Stimulated activated CD4-positive, alpha-beta T cell treated with anti-CD3 and anti-CD28 coated beads, Interleukin-2, amount 100 ng/mL, for 24 hours (primary cell): ENCODE data around the gene ARAP1.

Experiments used
- DNase-seq, 2 donors: peaks; one replicate each; pipeline ENCODE4 v3.0.0-alpha.2; 2020

ARAP1 gene

DNA sequence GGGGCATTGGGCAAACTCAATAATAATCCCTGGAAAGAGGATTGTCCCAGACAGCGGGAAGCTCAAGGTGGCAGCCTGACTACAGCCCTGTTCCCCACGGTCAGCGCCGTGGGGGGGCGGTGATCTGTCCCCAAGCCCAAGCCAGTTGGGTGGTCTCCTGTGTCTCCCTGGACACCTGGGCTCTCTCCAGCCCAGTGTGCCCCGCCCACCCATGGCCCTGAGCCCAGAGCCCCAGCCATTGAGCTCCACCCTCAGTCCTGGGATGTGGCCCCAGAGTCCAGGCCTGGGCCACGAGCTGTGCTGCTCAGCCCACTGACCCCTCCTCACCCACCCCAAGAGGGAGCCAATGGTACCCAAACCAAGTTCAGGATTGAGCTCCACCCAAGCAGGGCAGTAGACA is 50.1 kb downstream of the ARAP1 start:
- no peak for DNase-seq

DNA sequence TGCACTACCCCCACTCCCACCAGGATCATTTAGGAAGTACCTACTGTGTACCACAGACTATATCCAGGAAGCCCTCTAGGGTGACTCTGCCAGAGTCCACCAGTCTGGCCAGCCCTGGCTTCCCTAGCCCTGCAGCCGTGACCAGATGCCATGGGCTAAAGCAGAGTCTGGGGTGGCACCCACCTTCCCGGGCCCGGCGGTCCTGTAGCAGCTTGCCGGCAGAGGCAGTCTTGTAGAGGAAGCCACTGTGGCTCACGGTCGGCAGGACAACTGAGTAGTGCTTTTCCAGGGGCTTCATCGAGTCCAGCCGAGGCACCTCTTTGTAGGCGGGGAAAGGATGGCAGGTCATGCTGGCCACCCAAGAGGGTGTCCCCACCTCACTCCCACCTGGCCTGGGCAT is 50.7 kb downstream of the ARAP1 start:
- no peak for DNase-seq

DNA sequence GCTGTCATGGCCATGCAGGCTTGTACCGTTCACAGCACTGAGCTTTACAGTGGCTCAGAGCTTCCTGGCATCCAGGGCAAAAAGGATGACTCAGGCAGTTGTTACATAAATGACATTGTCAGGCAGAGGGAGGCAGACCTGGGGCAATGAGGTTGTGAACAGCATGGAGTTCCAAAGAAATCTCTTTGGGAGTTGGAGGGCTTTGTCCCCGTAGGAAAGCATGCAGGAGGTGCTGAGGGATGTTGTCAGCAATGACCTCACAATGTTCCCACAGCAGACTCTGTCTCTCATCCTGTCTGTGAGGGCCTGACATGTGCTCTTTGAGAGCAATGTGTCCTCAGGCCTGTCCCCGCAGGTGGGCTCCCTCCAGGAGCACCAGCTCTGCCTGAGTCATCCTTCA is 52.1 kb downstream of the ARAP1 start:
- no peak for DNase-seq

DNA sequence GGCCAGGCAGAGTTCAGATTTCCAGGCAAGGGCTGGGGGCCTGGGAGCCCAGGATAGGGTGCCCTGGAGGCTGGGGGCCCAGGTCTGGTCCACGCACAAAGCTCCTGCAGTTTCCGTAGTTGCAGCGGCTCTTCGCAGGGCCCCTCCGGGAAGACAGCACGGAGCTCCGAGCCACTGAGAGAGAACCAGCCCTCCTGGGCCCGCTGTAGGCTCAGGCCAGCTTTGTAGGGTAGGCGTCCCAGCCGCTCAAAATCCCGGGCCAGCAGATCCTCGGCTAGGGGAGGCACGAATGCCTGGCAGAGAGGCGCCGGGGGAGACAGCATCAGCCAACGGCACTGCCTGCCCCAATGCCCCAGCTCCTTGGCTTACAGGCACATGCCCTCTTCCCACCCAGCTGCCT is 54.4 kb downstream of the ARAP1 start:
- DNase-seq, result no peak

DNA sequence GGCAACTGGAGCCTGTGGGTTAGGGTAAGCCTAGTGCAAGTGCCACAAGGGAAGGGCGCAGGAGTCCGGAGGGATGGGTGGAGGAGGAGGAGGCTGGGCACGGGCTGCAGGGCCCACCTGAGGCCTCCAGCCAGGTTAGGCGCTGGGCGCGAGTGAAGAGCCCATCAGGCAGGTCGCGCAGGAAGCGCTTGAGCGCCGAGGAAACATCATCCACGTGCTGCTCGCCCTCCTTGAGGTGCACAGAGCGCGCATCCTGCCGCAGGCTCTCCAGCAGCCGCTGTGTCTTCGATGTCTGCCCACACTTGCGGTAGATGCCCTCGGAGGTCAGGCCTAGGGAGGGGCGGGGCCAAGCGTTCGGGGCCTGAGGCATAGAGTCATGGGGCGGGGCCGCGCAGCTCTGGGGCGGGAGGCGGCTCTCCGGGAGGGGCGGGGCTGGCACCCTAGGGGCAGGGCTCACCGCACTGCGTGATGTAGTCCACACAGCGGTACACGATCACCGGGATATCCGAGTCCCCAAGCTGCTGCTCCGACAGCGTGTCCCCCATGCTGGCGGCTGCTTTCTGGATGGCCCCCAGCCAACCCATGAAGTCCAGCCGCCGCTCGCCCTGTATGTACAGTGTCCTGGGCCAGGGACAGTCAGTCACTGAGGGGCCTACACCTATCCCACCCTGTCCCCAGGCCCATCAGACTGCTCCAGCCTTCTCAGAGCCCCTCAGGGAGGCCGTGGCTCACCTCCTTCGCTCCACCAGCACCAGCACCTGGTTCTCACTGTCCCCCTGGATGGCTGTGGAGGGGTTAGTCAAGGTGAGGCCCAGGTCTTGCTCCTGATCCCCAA is 55.1 kb downstream of the ARAP1 start:
- DNase-seq, result no peak

DNA sequence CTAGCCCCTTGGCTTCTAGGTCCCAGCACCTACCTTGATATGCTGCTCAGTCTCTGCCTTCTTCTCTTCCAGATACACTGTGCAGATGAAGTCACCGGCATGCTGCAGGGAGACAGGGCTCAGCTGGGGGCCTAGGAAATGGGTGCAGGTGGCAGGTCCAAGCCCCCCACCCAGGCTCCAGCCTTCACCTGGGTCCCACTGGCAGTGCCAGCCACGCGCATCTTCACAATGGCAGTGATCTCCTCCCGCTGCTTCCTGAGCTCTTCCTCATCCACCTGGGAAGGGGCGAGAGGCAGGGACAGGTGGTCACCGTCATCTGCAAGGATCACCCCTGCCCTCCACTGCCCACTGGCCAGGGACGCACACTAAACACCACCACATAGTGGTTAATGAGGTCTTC is 56.9 kb downstream of the ARAP1 start:
- DNase-seq, result no peak

DNA sequence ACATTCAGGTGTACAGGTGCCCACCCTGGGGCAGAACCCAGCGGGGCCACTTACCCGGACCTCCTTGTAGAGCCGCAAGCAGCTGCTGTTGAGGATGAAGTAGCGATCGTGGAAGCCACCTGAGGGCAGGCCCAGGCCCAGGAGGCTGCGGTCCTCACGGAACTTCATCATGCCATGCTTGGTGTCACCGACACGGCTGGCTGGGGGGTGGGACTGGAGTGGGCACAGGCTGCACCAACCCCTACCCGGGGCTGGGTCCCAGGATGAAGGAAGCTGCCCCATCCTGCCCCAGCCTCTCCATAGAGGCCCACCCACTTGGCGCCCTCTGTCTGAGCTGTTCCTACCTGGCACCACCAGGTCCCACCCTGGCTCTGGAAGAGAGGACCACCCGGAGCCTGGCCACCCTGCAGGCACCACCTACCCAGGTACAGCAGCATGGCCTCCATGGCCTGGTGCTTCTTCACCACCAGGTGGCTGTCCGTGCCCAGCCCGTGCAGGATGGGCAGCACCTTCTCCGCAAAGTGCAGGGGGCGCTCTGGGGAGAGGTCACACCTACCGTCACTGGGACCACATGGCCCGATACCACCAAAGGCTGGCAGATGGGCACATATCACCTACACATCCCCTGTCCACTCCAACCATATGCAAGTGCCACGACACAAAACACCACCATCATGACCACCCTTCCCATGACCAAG is 58.8 kb downstream of the ARAP1 start:
- DNase-seq, result no peak

DNA sequence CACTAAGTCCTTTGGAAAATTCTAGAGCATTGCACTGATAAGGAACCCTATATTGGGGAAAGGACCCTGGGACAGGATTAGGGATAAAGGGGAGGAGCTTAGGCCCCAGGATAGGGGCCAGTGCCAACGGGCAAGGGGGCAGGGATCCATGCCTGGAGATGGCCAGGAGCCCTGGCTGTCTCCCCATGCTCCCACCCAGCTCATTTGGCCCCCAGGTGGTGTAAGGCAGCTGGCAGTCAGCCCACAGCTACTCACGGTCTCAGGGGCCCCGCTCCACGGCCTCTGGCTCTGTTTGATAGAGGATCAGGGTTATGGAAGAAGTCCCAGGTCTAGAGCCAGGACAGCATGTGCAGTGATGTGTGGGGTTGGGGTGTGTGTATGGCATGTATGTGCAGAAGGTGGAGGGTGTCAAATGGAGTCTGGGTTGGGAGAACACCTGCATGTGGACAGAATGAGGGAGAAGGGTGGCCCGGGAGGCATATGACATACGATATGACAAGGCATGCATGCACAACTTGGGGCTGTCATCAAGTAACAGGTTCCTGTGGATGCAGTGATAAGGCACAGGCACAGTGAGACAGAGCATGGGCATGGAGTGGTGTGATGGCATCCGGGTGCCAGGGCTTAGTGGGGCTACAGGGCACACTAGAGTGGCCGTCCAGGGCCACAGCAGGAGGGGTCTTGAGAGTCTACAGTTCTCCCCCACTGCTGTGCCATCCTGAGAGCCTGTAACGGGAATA is 59.5 kb downstream of the ARAP1 start:
- DNase-seq, result no peak

DNA sequence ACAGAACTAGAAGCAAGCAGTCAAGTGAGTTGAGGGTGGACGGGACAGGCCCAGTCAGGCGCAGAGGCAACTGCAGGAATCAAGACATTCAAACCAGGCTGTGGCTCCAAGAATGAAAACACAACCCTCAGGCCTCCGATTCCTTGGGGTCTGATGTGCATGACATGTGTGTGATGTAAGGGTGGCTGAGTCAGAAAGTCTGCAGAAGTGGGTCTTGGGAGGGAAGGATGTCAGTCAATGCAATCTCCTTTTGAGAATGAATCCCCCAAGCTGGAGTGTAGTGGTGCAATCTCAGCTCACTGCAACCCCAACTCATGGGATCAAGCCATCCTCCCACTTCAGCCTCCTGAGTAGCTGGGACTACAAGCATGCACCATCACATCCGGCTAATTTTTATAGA is 62.0 kb downstream of the ARAP1 start:
- DNase-seq, result no peak

DNA sequence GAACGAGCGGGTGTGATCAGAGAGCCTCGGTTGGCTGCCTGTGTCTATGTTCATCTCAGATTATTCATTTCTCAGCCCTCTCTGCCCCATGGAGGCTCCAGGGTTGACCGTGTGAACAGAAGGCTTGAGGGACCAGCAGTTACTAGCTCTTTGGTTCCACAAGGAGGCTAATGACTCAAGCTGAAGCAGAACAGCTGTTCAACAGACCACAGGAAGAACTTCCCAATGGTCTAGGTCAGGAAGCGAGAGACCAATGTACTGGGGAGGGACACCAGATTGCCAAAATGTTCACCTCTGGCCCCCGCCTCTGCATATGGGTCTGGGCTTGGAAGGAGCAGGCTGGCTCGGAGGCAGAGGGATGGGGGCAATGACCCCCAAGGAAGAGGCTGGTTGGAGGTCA is 63.3 kb downstream of the ARAP1 start:
- no peak for DNase-seq

DNA sequence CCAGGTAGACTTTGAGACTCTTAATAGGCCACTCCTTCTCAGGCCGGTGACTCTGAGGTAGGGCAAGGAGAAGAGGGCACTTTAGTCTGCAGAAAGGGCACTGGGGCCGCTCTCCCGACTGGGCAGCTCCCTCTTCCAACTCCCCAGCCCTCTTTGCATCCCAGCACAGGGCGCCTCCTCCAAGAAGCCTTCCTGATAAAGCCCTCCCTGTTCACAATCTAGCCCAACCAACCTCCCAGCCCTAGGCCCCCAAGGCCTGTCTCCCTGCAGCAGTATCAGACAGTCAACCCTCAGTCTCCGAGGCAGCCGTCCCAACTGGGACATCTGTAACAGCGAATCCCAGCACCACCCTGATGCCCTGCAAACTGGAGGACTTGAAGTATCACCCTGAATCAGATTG is 63.7 kb downstream of the ARAP1 start:
- no peak for DNase-seq

DNA sequence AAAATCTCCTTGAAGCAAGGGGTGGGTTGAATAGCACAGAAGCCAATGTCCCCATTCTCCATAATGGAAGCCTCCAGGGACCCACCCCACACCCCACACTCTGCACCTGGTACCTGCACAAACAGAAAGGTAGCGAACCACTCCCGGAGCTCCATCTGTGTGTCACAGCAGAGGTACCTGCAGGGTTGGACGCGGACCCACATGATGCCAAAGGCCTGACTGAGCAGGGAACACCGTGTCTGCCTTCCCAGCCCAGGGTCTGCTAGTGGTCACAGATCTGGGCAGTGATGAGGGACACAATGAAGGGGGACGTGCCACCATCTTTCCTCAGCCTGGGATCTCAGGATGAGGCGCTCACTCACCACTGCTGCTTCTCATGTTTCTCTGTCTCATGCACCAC is 64.9 kb downstream of the ARAP1 start:
- DNase-seq, result no peak

DNA sequence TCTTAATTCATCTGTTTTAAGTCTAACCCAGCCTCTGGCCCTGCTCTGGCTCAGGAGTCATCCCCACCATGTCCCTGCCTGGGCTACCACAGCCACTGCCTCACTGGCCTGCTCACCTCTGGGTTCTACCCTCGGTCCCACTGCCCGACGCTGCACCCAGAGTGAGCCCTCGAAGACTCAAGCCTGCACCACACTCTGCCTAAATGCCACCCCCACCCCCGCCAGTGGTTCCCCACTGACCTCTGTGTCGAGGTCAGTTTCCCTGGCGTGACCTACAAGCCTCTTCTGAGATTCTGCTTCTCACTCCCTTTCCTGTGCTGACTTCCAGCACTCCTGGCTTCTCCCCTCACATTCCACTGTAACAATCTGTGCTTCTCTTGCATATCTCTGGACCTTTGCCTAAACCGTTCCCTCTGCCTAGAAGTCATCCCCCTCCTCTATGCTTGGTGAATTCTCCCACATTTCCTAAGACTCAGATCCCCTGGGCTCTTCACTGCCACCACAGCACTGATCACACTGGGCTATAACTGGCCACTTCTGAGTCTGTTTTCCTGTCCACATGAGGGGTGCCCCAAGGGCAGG is 65.5 kb downstream of the ARAP1 start:
- no peak for DNase-seq

DNA sequence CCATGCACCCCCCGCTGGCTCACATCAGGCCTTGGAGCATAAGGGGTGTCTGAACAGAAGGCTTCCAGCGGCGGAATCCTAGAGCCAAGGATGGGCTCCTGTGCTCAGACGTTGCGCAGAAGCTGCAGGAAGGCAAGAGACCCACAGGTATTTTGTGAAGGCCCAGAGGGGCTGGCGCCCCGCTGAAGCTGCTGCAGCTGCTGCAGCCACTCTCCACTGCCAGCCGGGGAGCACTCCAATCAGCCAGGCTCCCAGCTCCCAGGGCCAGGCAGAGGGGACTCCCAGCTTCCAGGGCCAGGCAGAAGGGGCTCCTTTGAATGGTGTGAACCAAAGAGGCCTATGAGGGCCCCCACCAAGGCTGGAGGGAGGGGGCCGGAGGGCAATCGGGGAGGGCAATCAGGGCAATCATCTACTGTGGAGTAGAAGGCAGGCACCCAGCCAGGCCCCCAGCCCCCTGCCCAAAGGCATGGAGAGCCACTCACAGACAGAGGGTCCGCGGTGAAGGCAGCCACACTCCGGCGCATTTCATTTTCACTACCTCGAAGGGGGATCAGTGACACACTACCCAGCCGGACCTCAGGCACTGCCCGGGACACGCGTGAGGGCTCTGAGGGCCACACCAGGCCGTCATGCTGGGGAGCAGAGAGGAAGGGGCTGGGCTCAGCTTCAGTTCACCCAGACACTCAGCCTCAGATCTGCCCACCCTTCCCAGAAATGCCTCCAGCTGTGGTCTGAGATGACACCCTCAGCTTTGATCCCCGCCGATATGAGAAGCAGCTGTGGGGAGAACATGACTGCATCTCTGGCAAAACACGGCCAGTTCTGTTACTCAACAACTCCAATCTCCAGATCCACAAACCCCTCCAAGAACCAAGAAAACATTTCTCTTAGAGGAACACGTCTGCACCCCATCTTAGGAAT is 66.4 kb downstream of the ARAP1 start:
- DNase-seq, result peak; percentile 51 to 56

DNA sequence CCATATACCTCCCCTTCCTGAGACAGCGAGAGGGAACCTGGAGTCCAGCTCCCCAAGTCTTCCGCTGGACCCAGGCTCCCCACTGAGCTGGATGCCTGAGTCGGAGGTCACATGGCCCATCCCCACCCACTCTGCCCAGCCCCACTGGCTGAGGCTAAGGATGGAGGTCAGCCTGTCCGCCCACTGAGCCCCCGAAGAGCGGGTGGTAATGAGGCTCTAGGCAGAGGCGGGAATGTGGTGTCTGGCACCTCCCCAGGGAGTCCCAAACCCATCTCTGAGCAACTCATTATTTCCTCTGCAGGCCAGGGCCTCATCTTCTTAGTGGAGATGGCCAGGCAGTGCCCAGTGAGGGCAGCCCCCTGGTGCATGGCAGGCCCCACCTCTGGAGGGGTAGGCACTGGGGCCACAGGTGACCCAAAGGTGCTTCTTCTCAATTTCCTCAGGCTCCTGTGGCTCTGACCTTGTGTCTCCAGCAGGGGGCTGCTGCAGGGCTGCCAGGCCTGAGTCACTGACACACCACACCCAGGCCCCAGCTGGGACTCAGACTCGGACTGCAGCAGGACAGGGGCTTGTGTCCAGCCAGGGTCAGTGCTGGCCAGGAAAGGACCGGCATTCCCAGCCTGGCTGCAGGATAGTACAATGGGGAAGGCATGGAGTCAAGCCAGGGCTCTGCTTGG is 67.8 kb downstream of the ARAP1 start:
- peak; percentile 49 for DNase-seq

DNA sequence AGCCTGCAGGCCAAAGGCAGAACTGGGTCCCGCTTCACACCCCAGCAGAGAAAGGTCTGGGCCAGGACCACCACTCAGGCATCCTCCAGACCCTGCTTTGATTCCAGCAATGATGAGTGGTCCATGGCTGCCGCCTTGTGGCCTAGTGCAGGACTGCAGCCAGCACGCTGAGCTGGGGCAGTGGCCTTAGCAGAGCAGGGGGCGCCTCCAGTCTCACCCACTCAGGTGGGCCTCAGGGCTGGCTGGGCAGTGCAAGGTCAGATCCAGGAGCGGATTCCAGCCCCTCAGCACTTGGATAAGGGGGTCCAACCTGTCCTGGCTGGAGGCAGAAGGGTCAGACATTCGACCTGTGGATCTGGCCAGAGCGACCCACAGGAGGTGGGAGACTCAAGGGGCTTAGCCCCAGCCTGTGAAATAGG is 68.4 kb downstream of the ARAP1 start:
- peak; percentile 79 to 84 for DNase-seq

DNA sequence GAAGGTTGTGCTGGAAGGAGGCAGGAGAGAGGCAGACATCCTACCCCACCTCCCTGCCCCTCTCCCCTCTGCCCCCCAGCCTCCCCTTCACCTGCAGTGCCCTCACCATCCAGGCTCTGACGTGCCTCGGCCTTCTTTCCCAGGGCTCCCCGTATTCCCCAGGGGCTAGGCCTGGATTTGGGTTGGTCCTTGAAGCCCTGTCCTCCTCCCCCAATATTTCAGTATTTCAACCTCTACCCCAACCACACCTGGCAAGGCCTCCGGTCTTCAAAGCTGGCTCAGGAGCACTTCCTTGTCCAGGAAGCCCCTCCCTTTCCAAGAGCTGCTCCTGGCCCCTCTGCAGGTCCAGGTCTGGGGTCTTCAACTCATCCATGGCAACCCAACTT is 69.4 kb downstream of the ARAP1 start:
- no peak for DNase-seq

DNA sequence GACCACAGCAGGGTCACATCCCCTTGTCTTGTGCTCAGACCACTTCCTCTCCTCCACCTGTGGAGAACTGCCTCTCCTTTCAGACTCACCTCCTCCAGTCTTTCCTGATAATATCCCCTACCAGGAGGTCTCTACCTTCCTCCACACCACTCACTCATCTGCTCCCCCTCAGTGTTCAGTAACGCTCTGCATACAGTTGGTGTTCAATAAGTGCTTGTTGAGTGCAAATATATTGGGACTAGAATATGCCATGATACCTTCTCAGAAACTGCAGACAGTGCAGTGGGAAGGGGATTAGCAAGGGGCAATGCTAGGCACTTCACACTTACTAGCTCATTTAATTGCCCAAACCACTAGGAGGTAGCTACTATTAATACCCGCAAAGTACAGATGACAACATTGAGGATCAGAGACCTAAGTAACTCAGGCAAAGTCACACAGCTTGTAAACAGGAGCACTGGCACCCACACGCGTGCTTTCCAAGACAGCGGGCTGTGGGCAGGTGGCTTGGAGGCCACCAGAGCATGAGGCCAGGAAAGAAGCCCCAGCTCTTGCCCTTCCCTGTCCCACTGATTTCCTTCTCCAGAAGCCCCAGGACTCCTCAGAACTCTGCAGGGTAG is 69.9 kb downstream of the ARAP1 start:
- no peak for DNase-seq

DNA sequence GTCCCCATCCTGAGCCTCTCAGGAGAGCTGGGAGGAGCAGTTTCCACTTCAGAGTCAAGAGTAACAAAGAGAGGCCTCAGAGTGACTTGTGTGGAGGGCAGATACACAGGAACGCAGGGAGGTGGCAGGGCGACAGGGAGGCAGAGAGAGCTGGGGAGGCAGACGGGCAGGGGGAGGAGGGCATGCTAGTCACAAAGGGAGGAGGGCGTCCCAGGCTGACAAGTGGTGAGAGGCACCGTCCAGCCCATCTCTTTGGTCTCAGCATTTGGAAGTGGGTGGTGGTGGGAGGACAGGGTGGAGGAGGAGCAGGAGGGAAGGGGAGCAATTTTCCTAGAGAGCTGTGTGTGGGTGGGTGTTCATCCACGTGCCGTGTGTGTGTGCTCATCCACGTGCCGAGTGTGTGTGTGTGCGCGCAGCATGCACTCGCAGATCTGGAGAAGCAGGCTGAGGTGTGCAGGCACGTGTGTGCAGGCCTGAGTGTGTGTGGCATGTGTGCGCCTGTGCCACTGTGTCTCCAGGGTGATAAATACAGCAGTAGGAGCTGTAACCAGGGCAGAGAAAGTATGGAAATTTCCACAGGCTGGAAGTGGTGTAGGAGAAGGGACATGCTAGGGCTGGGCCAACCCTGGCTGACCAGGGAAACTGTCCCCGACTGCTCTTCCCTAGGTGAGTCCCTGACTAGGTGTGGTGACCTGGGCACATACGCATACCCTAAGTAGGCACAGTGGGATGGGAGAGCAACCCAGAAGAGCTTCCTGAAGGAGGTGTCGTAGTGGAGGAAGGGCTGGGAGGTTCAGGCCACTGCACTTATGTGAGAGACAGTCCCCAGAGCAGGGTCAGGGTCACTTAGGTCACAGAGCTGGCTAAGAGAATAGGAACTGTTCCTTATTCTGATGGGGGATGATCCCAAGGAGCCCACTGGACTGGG is 70.7 kb downstream of the ARAP1 start:
- no peak for DNase-seq

DNA sequence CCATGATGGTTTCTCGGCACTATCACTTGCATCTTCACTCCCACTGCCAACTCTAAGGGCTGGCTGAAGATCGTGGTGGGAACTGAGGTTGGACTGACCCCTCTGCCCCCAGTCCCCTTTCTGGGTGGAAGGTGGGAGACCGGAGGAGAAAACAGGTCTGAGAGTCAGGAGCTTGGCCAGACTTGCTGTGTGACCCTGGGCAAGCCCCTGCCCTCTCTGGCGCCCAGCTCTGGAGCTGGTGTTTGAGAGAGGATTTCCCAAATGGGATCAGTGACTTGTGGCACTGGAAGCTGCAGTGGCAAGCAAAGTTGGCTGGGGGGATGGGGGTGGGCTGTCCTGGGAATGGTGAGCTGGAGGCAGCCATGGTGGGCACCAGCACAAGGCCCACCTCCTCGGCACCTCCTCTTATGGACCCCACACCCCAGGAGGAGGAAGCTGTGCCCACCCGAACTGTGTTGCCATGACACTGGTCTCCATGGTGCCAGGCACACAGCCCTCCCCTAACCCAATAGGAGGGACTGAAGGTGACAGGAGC is 71.5 kb downstream of the ARAP1 start:
- DNase-seq, result no peak
